ENCODE data around the gene ANKRD29.

The ANKRD29 gene

GRCh38 chr18:23662309-23663263 is at the start of gene ANKRD29:
TSS of gene ANKRD29 (minus strand) at chr18:23662911. CDS start at chr18:23662730, 181 bp downstream.
- DNase-seq (ENCODE audit: low read depth) = no peak

GRCh38 chr18:23712445-23712844 is 49.7 kb upstream of the ANKRD29 start:
- no peak for DNase-seq (ENCODE audit: low read depth)

GRCh38 chr18:23711426-23711825 is 48.7 kb upstream of the ANKRD29 start:
- no peak for DNase-seq (ENCODE audit: low read depth)

- no peak for DNase-seq (ENCODE audit: low read depth)
Measured at GRCh38 chr18:23710946-23711345, 48.2 kb upstream of the ANKRD29 start.

- DNase-seq (ENCODE audit: low read depth) = no peak
Measured at GRCh38 chr18:23710068-23710527, 47.4 kb upstream of the ANKRD29 start.

- DNase-seq (ENCODE audit: low read depth) = no peak
Measured at GRCh38 chr18:23706971-23707640, 44.4 kb upstream of the ANKRD29 start.

- no peak for DNase-seq (ENCODE audit: low read depth)
Measured at GRCh38 chr18:23704806-23705205, 42.1 kb upstream of the ANKRD29 start.

- DNase-seq (ENCODE audit: low read depth) = no peak
Measured at GRCh38 chr18:23703987-23704384, 41.3 kb upstream of the ANKRD29 start.

GRCh38 chr18:23703057-23703986 is 40.6 kb upstream of the ANKRD29 start:
- DNase-seq (ENCODE audit: low read depth) = no peak

- DNase-seq (ENCODE audit: low read depth) = no peak
Measured at GRCh38 chr18:23702606-23703005, 39.9 kb upstream of the ANKRD29 start.

- no peak for DNase-seq (ENCODE audit: low read depth)
Measured at GRCh38 chr18:23701544-23702064, 38.9 kb upstream of the ANKRD29 start.

- DNase-seq (ENCODE audit: low read depth) = no peak
Measured at GRCh38 chr18:23701017-23701416, 38.3 kb upstream of the ANKRD29 start.

- no peak for DNase-seq (ENCODE audit: low read depth)
Measured at GRCh38 chr18:23694637-23695430, 32.1 kb upstream of the ANKRD29 start.

- DNase-seq (ENCODE audit: low read depth) = no peak
Measured at GRCh38 chr18:23693846-23694245, 31.1 kb upstream of the ANKRD29 start.

GRCh38 chr18:23690505-23691068 is 27.9 kb upstream of the ANKRD29 start:
- no peak for DNase-seq (ENCODE audit: low read depth)

GRCh38 chr18:23689616-23690504 is 27.1 kb upstream of the ANKRD29 start:
- no peak for DNase-seq (ENCODE audit: low read depth)

GRCh38 chr18:23689031-23689615 is 26.4 kb upstream of the ANKRD29 start, which contains the start of gene LAMA3:
TSS of gene LAMA3 (plus strand) at chr18:23689453. CDS start at chr18:23689684, 231 bp downstream.
- no peak for DNase-seq (ENCODE audit: low read depth)

GRCh38 chr18:23688528-23688927 is 25.8 kb upstream of the ANKRD29 start:
- no peak for DNase-seq (ENCODE audit: low read depth)
